CD4-positive, alpha-beta T cell treated with Interferon gamma for 1 hour (primary cell): ENCODE data around the gene APBB1.

ENCODE experiments used
- DNase-seq: peaks from one replicate; pipeline ENCODE4 v3.0.0-alpha.2; 2020

Gene APBB1

DNA sequence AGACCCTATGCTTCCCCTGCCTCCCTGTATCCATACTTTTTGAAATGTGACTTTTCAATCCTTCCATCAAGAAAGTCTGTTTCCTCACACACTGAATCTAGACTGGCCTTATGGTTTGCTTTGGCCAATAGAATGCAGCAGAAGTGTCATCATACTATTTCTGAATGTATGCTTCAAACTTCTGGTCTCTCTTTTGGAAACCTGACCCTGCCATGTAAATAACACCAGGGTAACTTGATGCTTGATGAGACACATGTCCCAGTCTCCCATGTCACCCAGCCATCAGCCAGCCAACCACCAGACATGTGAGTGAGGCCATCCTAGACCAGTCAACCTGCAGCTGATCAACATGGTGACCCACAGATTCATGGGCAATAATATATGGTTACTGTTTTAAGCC is 68.9 kb downstream of the APBB1 start:
- no peak for DNase-seq

DNA sequence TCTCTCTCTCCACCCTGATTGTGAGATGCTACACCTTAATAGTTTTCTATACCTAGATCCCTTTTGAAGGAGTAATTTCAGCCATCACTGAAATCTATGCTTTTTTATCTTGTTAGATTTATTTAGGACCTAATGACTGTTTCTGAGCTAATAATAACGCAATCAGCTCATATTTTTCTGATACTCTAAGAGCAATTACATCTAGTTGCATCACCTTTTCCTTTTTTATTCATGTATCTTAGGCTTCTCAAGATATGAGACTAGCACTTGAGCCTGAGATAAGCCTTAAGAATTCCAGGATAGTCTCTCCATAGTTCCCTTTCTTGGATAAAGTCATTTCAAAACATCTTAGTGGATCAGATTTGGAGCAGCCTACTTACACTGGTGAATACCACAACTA is 73.5 kb downstream of the APBB1 start:
- DNase-seq = no peak
